Right lung (tissue), 5 donors: ENCODE data around the gene NPAS3. TPM values are rescaled to one million over a fixed set of nuclear protein-coding genes. Genes with fewer than 3 reads are reported as not detected.

ENCODE experiments used
- DNase-seq, 2 donors: peaks; one replicate each; pipeline ENCODE4 v3.0.0-alpha.2; 2013
- polyA plus RNA-seq, 5 donors: library from polyadenylated mRNA; unstranded; fragments of 120-200 nt; gene quantifications; one replicate each; pipeline versions ENCODE4 v1.2.1 to v1.2.3, GENCODE V29; 2013; ENCODE audit warnings: inconsistent platforms in 1 of 5, low replicate concordance in 1 of 5; ENCODE audit not compliant: insufficient read length in 5 of 5, insufficient read depth in 1 of 5

The NPAS3 gene
- polyA plus RNA-seq, 5 donors: 0.56 to 0.77 (median 0.69) TPM

GRCh38 chr14:33315721-33316120 lies 377.0 kb downstream of the NPAS3 start:
- DNase-seq: no peak

- DNase-seq: no peak
These were observed 379.0 kb downstream of the NPAS3 start for GRCh38 chr14:33317675-33318074.

GRCh38 chr14:33323979-33324378 lies 385.3 kb downstream of the NPAS3 start:
- no peak for DNase-seq

GRCh38 chr14:33331176-33331949 lies 392.7 kb downstream of the NPAS3 start:
- DNase-seq: no peak

GRCh38 chr14:33332497-33332896 lies 393.8 kb downstream of the NPAS3 start:
- DNase-seq: no peak

- DNase-seq: no peak
These were observed 396.7 kb downstream of the NPAS3 start for GRCh38 chr14:33335366-33335765.

GRCh38 chr14:33342299-33342974 lies 403.8 kb downstream of the NPAS3 start:
- no peak for DNase-seq

GRCh38 chr14:33343016-33343415 lies 404.3 kb downstream of the NPAS3 start:
- DNase-seq: no peak

- no peak for DNase-seq
These were observed 409.1 kb downstream of the NPAS3 start for GRCh38 chr14:33347796-33348195.

- DNase-seq: no peak
These were observed 409.8 kb downstream of the NPAS3 start for GRCh38 chr14:33348510-33348909.

GRCh38 chr14:33349871-33350270 lies 411.2 kb downstream of the NPAS3 start:
- DNase-seq: no peak

- DNase-seq: no peak
These were observed 411.8 kb downstream of the NPAS3 start for GRCh38 chr14:33350366-33350990.

- DNase-seq: no peak
These were observed 414.1 kb downstream of the NPAS3 start for GRCh38 chr14:33352821-33353220.

- no peak for DNase-seq
These were observed 417.5 kb downstream of the NPAS3 start for GRCh38 chr14:33356181-33356580.

GRCh38 chr14:33357225-33358010 lies 418.7 kb downstream of the NPAS3 start:
- DNase-seq: peak; percentile 10 to 28

GRCh38 chr14:33359288-33359881 lies 420.7 kb downstream of the NPAS3 start:
- no peak for DNase-seq

- DNase-seq: no peak
These were observed 424.3 kb downstream of the NPAS3 start for GRCh38 chr14:33362934-33363333.

GRCh38 chr14:33363682-33364081 lies 425.0 kb downstream of the NPAS3 start:
- DNase-seq: no peak

GRCh38 chr14:33364466-33364865 lies 425.8 kb downstream of the NPAS3 start:
- DNase-seq: no peak

GRCh38 chr14:33369041-33369440 lies 430.4 kb downstream of the NPAS3 start:
- DNase-seq: no peak

GRCh38 chr14:33369972-33370371 lies 431.3 kb downstream of the NPAS3 start:
- DNase-seq: no peak

- DNase-seq: no peak
These were observed 431.7 kb downstream of the NPAS3 start for GRCh38 chr14:33370426-33370825.
